K562 (cell line): ENCODE measurements around the gene RNU6-9. TPM values are rescaled to one million over a fixed set of nuclear protein-coding genes. Genes with fewer than 3 reads are reported as not detected.

ENCODE experiments used
- BCOR ChIP-seq: fragments of 450-650 bp; IDR thresholded peaks from 2 replicates; pipeline ENCODE4 v1.6.1; 2016
- CCAR2 ChIP-seq: fragments of 200-400 bp; formaldehyde crosslinking; IDR thresholded peaks from 2 replicates; pipeline ENCODE4 v1.6.1; 2017; ENCODE audit warnings: mild to moderate bottlenecking, low read depth, low read length
- E2F3 ChIP-seq: fragments of 250-450 bp; sonication (Bioruptor Pico); IDR thresholded peaks from 2 replicates; pipeline ENCODE4 v1.4.0; 2020; ENCODE audit warnings: mild to moderate bottlenecking
- EP400 ChIP-seq: fragments of 450-650 bp; IDR thresholded peaks from 2 replicates; pipeline ENCODE4 v1.6.1; 2017; ENCODE audit warnings: antibody characterized with exemption, mild to moderate bottlenecking, moderate library complexity
- HNRNPH1 ChIP-seq: fragments of 200-400 bp; formaldehyde crosslinking; optimal IDR thresholded peaks from 2 replicates; pipeline ENCODE3; 2017; ENCODE audit warnings: low read depth, mild to moderate bottlenecking, low read length, moderate library complexity
- HNRNPL ChIP-seq: fragments of 200-400 bp; formaldehyde crosslinking; IDR thresholded peaks from 2 replicates; pipeline ENCODE4 v1.6.1; 2017; ENCODE audit warnings: low read depth, mild to moderate bottlenecking, low read length
- NONO ChIP-seq, 2 experiments: fragments of 200-400 bp in 1 of 2; fragments of 450-650 bp in 1 of 2; formaldehyde crosslinking in 1 of 2; IDR thresholded peaks; 2 replicates each; pipeline ENCODE4 v1.6.1; 2017; ENCODE audit warnings: low read depth in 2 of 2, mild to moderate bottlenecking in 2 of 2, moderate library complexity in 2 of 2, low read length in 1 of 2
- PBX2 ChIP-seq, 2 experiments: IDR thresholded peaks in 1 of 2; conservative IDR thresholded peaks in 1 of 2; 2 replicates each; pipeline ENCODE4 v1.6.1; 2016; ENCODE audit warnings: low read depth in 2 of 2, mild to moderate bottlenecking in 1 of 2, missing compliant biosample characterization in 1 of 2, missing genetic modification characterization in 1 of 2, moderate library complexity in 1 of 2
- RBM34 ChIP-seq: fragments of 200-400 bp; formaldehyde crosslinking; IDR thresholded peaks from 2 replicates; pipeline ENCODE4 v1.6.1; 2018; ENCODE audit warnings: low read length, borderline replicate concordance; ENCODE audit not compliant: insufficient read depth
- RCOR1 ChIP-seq, 2 experiments: IDR thresholded peaks; 2 replicates each; pipeline ENCODE4 v1.6.1; 2012; ENCODE audit warnings: low read depth in 2 of 2, low read length in 2 of 2, borderline replicate concordance in 1 of 2, improper control_type of control experiment in 1 of 2
- SMARCA5 ChIP-seq: fragments of 450-650 bp; IDR thresholded peaks from 2 replicates; pipeline ENCODE4 v1.6.1; 2016
- SUPT5H ChIP-seq: fragments of 450-650 bp; IDR thresholded peaks from 2 replicates; pipeline ENCODE4 v1.6.1; 2016
- THRAP3 ChIP-seq: fragments of 450-650 bp; IDR thresholded peaks from 2 replicates; pipeline ENCODE4 v1.6.1; 2016; ENCODE audit warnings: mild to moderate bottlenecking, inconsistent platforms, borderline replicate concordance
- UBTF ChIP-seq, 2 experiments: IDR thresholded peaks; 2 replicates each; pipeline ENCODE4 v1.6.1; 2012; ENCODE audit warnings: improper control_type of control experiment in 2 of 2, low read depth in 2 of 2, low read length in 2 of 2, borderline replicate concordance in 1 of 2
- ZC3H8 ChIP-seq: fragments of 450-650 bp; IDR thresholded peaks from 2 replicates; pipeline ENCODE4 v1.6.1; 2017
- ZNF140 ChIP-seq: fragments of 250-450 bp; sonication (Bioruptor Pico); IDR thresholded peaks from 2 replicates; pipeline ENCODE4 v1.8.0; 2021; ENCODE audit warnings: moderate library complexity, mild to moderate bottlenecking, inconsistent platforms
- ZNF184 ChIP-seq: sonication (generic); formaldehyde crosslinking; IDR thresholded peaks from 2 replicates; pipeline ENCODE4 v1.5.0; 2020; ENCODE audit warnings: missing genetic modification reagents
- ZNF639 ChIP-seq, 2 experiments: fragments of 200-800 bp in 1 of 2; sonication (Bioruptor generic) in 1 of 2; sonication (generic) in 1 of 2; formaldehyde crosslinking in 1 of 2; IDR thresholded peaks in 1 of 2; conservative IDR thresholded peaks in 1 of 2; 2 replicates each; pipeline versions ENCODE4 v1.5.0 to v1.6.1; 2016 to 2020; ENCODE audit warnings: missing compliant biosample characterization in 1 of 2, missing genetic modification characterization in 1 of 2, missing genetic modification reagents in 1 of 2
- polyA plus RNA-seq, 8 experiments: library from polyadenylated mRNA; depleted of rRNA in 4 of 8; stranded (reverse) in 5 of 8; unstranded in 3 of 8; fragments of >200 nt; fragmentation: Nextera tagmentation in 2 of 8; fragmentation: Illumina TruSeq in 1 of 8; extraction: Ambion mirVana in 2 of 8; extraction: Trizol in 1 of 8; gene quantifications; 2 replicates each; pipeline versions ENCODE4 v1.2.1 to v1.2.3, GENCODE V29; 2011 to 2014; ENCODE audit warnings: inconsistent platforms in 1 of 8, missing spikeins in 1 of 8
- total RNA-seq, 7 experiments: library from RNA; depleted of rRNA in 6 of 7; stranded (reverse); fragments of >200 nt in 6 of 7; fragmentation: Illumina TruSeq in 2 of 7; extraction: Trizol in 2 of 7; gene quantifications; 2 replicates each; pipeline versions ENCODE4 v1.2.1 to v1.2.3, GENCODE V29; 2011 to 2021; ENCODE audit warnings: low replicate concordance in 1 of 7
- TF ChIP-seq, protein P1 (sequence below): fragments of 450-650 bp; formaldehyde crosslinking; IDR thresholded peaks from 2 replicates; pipeline ENCODE4 v1.4.0; 2020; ENCODE audit warnings: mild to moderate bottlenecking, moderate library complexity

Gene RNU6-9
- total and polyA plus RNA-seq, 9 of the 15 experiments (the other 6 are each of a cell fraction or from before 2014, with no cell fraction given) = not detected

GRCh38 chr19:911197-912033 lies 18.1 kb downstream of the RNU6-9 start (continued):
- TF ChIP-seq PBX2 (CRISPR knock-in tag; IDR thresholded peaks at IDR 0.05; ENCODE audit: low read depth) (no peak), PBX2 (tag; conservative IDR thresholded peaks at IDR 0.05; ENCODE audit: low read depth) (no peak), E2F3 (CRISPR knock-in tag) (0 out of 2 replicates have a peak, but pooled peaks have one; percentile 41), UBTF (IDR thresholded peaks at IDR 0.05; ENCODE audit: borderline replicate concordance in 1 of 2, low read depth in 2 of 2, low read length in 2 of 2) (peak in 1 of 2 experiments; percentile 71; a peak in 1 of 4 replicates), BCOR (peak; percentile 95), RBM34 (no peak), HNRNPH1 (no peak), ZNF140 (CRISPR knock-in tag) (no peak), ZC3H8 (no peak), EP400 (peak; percentile 61; the same call in 1 of the 2 replicates), RCOR1 (IDR thresholded peaks at IDR 0.05; ENCODE audit: borderline replicate concordance in 1 of 2, low read depth in 2 of 2, low read length in 2 of 2) (peak in 1 of 2 experiments; percentile 67; a peak in 2 of 4 replicates), HNRNPL (peak; percentile 70; the same call in 1 of the 2 replicates), ZNF639 (CRISPR knock-in tag; conservative IDR thresholded peaks at IDR 0.05 in 1 of 2, IDR thresholded peaks at IDR 0.05 in 1 of 2) (no peak), NONO (IDR thresholded peaks at IDR 0.05; ENCODE audit: low read depth in 2 of 2, low read length in 1 of 2) (0 out of 4 replicates have a peak, but pooled peaks of 1 of the 2 experiments have one; percentile 5), SMARCA5 (no peak), ZNF184 (CRISPR knock-in tag) (no peak), CCAR2 (no peak), SUPT5H (0 out of 2 replicates have a peak, but pooled peaks have one; percentile 37), THRAP3 (peak; percentile 69)
- TF ChIP-seq, protein P1, sequence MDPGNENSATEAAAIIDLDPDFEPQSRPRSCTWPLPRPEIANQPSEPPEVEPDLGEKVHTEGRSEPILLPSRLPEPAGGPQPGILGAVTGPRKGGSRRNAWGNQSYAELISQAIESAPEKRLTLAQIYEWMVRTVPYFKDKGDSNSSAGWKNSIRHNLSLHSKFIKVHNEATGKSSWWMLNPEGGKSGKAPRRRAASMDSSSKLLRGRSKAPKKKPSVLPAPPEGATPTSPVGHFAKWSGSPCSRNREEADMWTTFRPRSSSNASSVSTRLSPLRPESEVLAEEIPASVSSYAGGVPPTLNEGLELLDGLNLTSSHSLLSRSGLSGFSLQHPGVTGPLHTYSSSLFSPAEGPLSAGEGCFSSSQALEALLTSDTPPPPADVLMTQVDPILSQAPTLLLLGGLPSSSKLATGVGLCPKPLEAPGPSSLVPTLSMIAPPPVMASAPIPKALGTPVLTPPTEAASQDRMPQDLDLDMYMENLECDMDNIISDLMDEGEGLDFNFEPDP (CRISPR knock-in tag) = no peak
